Retinal pigment epithelial cell (primary cell): ENCODE data around the gene COX4I1.

ENCODE experiments used
- DNase-seq: peaks from one replicate; pipeline ENCODE4 v3.0.0-alpha.2; 2010; ENCODE audit warnings: low read depth
- H3K4me3 ChIP-seq: 2 replicates; pipeline ENCODE4 v1.5.1; 2011; ENCODE audit warnings: mild to moderate bottlenecking, low read length, control low read depth, moderate library complexity
- CTCF ChIP-seq: conservative IDR thresholded peaks from 2 replicates; pipeline ENCODE4 v1.5.1; 2011; ENCODE audit warnings: low read depth, low read length, control low read depth, inconsistent platforms

Gene COX4I1

GRCh38 chr16:85799497-85800320, at the start of gene COX4I1, which contains the start of gene EMC8:
Gene COX4I1, plus strand, starts transcription at chr16:85799695. Its CDS starts 1,511 bp downstream, at chr16:85801206.
Gene EMC8, minus strand, starts transcription at chr16:85799544. Its CDS starts 249 bp downstream, at chr16:85799295.
- TF ChIP-seq CTCF: no peak
- peak; percentile 67 for DNase-seq
- H3K4me3 ChIP-seq: peak within 1 kb of the TSS; percentile 90

GRCh38 chr16:85749771-85750145, 49.7 kb upstream of the COX4I1 start:
- no peak for TF ChIP-seq CTCF
- peak overlapping the region; percentile 52 for H3K4me3 ChIP-seq
- DNase-seq: no peak

GRCh38 chr16:85750146-85750826, 49.2 kb upstream of the COX4I1 start:
- H3K4me3 ChIP-seq: peak overlapping the region; percentile 52
- DNase-seq: no peak

GRCh38 chr16:85750827-85751697, 48.4 kb upstream of the COX4I1 start, which contains the start of gene C16orf74:
Gene C16orf74, minus strand, starts transcription at chr16:85751096. Its CDS starts 15,879 bp downstream, at chr16:85735217.
- no peak for DNase-seq
- TF ChIP-seq CTCF: no peak
- H3K4me3 ChIP-seq: peak within 1 kb of the TSS; percentile 52

More at GRCh38 chr16:85750146-85750826, 49.2 kb upstream of the COX4I1 start:
- no peak for TF ChIP-seq CTCF

- no peak overlapping the region for H3K4me3 ChIP-seq
- no peak for TF ChIP-seq CTCF
- DNase-seq: no peak
Observed at GRCh38 chr16:85751698-85752501, 47.6 kb upstream of the COX4I1 start.
